Erythroblast (primary cell): ENCODE results near the gene C1QTNF1.

Experiments used
- GATA1 ChIP-seq: IDR thresholded peaks from 2 replicates; pipeline ENCODE4 v1.6.1; 2011; ENCODE audit warnings: low read depth, mild to moderate bottlenecking, control low read depth, low read length, moderate library complexity
- POLR2A ChIP-seq: IDR thresholded peaks from 2 replicates; pipeline ENCODE4 v1.6.1; 2011; ENCODE audit warnings: mild to moderate bottlenecking, low read length

DNA sequence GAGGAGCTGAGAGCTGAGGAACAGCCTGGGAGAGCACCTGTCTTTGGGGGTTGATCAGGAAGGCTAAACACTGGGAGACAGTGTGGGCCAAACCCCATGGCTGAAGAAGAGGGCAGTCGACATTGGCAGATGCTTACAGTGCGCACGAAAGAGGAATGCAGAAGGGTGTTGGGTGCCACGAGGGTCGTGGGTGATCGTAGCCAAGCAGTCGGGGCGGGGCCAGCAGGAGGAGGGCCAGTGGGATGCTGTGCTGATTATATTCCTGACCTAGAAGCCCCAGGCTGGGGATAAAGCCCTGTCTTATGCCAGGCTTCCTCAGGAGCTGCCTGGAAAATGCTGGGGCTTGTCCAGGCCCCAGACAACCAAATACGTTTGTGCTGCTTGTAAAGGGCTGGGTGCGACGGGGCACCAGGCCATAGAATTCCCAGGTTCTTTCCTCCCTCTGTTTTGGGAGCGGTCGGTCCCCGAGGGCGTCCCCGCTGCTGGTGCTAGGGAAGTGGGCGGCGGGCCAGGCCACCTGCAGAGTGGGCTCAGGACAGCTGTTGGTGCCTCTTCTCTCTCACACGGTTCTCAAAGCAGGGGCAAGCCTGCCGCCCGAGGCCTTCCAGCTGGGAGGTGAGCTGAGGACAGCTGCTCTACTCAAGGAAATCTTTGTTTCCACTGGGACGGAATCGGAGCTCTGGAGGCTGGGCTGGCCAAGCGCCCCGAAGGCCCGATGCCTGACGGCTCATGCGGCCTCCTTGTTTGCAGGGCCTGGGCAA, 10.0 kb downstream of the C1QTNF1 start:
- TF ChIP-seq POLR2A (no peak), GATA1 (no peak)
